Measurements from ENCODE around the gene FKBP1B.
"Not testable (repeated sequence)": the region's sequence is repeated elsewhere in the genome, so short reads cannot be mapped to it uniquely, and the experiment has no call there.

Gene FKBP1B

DNA sequence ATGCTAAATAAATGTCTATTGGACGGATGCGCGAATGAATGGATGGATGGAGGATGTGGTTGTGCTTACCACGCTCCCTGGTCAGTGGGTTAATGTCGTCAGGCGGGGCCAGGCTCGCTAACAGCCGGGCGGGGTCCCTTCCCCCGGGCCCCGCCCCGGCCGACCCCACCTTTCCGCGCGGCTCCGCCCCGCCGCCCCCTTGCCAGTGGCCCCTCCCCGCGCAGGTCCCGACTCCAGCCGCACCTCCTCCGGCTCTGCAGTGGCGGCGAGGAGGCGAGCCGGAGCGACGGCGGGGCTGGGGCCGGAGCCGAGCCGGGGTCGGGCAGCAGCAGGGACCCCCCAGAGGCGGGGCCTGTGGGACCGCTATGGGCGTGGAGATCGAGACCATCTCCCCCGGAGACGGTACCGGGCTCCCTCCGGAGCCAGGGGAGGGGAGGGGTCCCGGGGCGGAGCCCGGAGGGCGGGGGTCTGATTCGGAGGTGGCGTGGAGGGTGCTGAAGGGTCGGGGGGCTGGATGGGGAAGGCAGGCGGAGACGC lies at the start of gene FKBP1B:
FKBP1B (plus strand) TSS at position 257 of the 537 bp plus-strand sequence; CDS start at position 366, 109 bp downstream.
- DNase-seq (peak; percentile 73), ATAC-seq (peak; percentile 35)
- Mint-ChIP-seq H3K36me3 (ENCODE audit: low read depth) (peaks cover 3% of the 10 kb centered on the region), H3K27me3 (peaks cover 14% of the 10 kb centered on the region), H3K9me3 (no peaks in the 10 kb centered on the region), H3K27ac (no peak within 1 kb of the TSS), H3K4me1 (peaks cover 23% of the 10 kb centered on the region), H3K4me3 (no peak within 1 kb of the TSS)

DNA sequence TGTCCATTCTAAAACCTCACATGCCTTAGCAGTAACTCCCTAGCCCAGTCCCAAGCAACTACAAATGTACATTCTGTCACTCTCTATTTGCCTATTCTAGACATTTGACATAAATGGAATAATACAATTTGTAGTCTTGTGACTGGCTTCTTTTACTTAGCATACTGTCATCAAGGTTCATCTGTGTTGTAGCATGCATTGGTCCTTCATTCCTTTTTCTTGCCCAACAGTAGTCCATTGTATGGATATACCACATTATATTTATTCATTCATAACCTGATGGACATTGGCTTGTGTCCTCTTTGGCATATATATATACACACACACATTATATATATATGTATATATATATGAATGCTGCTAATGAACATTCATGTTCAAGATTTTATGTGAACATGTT lies 41.8 kb upstream of the FKBP1B start:
- H3K4me1 Mint-ChIP-seq: peaks cover 5% of the 10 kb centered on the region
- no peaks in the 10 kb centered on the region for H3K9me3 Mint-ChIP-seq
- peaks cover 25% of the 10 kb centered on the region for H3K27me3 Mint-ChIP-seq
- ATAC-seq (no peak), DNase-seq (no peak)
- H3K36me3 Mint-ChIP-seq (ENCODE audit: low read depth): no peaks in the 10 kb centered on the region
- H3K27ac Mint-ChIP-seq: no peak overlapping the region
- H3K4me3 Mint-ChIP-seq: no peak overlapping the region

DNA sequence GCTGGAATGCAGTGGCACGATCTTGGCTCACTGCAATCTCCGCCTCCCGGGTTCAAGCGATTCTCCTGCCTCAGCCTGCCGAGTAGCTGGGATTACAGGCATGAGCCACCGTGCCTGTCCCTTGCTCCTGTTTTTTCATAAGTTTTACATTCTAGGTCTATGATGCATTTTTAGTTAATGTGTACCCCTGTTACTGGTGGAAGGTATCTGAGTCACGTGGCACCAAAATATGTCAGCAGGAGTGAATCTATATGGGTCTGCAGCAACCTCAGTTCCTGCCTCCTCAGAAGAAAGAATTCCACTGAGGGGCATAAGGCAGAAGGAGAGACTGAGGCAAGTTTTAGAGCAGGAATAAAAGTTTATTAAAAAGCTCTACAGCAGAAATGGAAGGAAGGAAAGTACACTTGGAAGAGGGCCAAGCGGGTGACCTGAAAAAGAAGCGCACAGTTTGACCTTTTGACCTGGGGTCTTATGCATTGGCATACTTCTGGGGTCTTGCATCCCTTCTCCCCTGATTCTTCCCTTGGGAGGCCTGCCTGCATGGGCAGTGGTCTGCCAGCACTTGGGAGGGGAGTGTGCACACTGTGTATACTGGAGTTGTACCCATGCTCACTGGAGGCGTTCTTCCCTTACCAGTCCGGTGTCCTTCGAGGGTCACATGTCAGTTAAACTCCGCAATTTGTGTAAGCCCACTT lies 40.7 kb upstream of the FKBP1B start:
- Mint-ChIP-seq H3K4me3 (no peak overlapping the region), H3K36me3 (ENCODE audit: low read depth) (no peaks in the 10 kb centered on the region)

DNA sequence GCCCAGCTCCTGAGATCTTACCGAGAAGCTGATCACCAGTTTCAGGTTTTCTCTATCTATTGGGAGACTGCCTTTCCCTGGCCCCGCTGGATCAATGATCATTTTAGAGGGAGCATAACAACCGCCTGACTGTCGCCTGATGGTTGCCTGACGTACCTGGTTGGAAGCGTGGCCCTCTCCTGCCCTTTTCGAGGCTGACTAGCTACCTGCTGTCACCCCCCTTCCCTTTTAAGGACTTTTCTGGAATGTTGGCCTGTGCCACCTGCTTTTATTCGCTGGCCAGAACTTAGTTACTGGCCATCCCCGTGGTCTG lies 40.2 kb upstream of the FKBP1B start:
- Mint-ChIP-seq H3K36me3 (ENCODE audit: low read depth) (no peaks in the 10 kb centered on the region), H3K4me3 (no peak overlapping the region), H3K27me3 (peaks cover 25% of the 10 kb centered on the region), H3K27ac (no peak overlapping the region), H3K4me1 (peaks cover 5% of the 10 kb centered on the region), H3K9me3 (no peaks in the 10 kb centered on the region)
- DNase-seq: no peak
- ATAC-seq: no peak

More for the DNA sequence above, 40.7 kb upstream of the FKBP1B start:
- DNase-seq: no peak
- no peaks in the 10 kb centered on the region for H3K9me3 Mint-ChIP-seq
- H3K27me3 Mint-ChIP-seq: peaks cover 25% of the 10 kb centered on the region
- no peak for ATAC-seq
- peaks cover 5% of the 10 kb centered on the region for H3K4me1 Mint-ChIP-seq
- no peak overlapping the region for H3K27ac Mint-ChIP-seq

DNA sequence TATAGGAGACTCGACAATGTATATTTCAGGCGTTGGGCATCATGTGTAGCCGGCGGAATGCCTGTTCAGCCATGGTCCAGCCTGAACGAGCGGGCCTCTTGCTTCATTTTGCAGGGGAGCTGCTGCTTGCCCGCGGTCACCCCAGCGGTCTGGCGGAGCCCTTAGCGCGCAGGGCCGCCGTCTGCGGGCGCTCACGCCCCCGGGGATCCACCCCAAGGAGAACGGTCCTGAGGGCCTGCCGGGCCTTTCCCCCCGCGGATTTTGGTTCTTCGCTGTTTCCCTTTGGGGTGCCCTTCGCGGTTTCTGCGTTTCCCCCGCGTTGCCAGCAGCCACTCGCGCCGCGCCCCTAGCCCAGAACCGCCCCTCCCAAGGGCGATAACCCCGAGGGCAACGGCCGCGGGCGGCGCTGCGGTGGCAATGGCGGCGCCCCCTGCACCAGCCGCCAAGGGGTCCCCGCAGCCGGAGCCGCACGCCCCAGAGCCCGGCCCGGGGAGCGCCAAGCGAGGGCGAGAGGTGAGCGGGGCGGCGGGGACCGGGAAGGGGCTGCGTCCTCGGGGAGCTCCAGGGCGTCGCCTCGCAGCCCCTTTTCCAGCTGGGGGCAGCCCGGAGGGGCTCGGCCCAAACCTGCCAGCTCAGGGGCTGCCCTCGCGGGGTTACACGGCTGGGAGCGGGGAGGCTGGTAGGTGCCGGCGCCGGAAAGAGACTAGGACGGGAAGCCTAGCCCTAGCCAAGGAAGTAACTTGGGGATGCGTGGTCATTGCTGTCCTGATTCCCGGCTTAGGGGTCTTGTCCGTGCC lies 39.7 kb upstream of the FKBP1B start, which contains the start of gene MFSD2B:
MFSD2B (plus strand) TSS at position 406 of the 797 bp plus-strand sequence; CDS start at position 418, 12 bp downstream.
- Mint-ChIP-seq H3K36me3 (ENCODE audit: low read depth) (no peaks in the 10 kb centered on the region), H3K27ac (no peak within 1 kb of the TSS), H3K9me3 (no peaks in the 10 kb centered on the region), H3K4me3 (peak within 1 kb of the TSS; percentile 25), H3K27me3 (peaks cover 25% of the 10 kb centered on the region), H3K4me1 (peaks cover 5% of the 10 kb centered on the region)
- no peak for ATAC-seq
- DNase-seq: no peak

DNA sequence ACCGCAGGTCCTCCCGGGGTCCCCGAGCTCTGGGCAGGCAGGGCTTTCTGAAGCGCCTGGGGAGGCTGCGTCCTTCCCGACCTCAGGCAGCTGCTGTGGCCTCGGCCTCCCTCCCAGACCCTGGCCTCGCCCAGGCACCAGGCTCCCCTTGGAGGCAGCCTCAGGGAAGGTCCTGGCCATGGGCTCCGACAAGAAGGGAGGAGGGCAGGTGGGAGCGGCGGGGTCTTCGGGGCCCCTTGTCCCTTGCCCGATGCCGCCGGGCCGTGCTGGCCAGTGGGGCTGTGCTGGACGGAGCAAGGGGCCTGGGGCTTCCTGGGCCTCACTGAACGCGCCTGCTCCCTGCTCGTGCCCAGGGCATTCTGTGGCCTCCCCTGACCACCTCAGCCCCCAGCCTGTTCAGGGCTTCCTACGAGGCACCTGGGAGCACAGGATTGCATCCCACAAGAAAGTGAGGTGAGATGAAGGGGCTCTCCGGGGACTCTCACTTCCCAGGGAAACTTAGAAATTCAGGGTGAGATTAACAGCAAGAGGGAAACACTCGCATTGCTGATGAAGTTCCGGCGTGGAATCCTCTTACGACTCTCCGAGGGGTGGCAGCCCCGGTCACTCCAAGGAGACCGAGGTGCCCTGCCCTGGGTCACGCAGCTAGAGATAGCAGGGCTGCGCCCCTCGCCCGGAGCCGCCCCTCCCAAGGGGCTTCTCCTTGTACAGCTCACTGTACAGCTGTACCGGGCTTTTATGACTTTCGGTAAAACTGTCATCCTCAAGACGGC lies 38.9 kb upstream of the FKBP1B start:
- Mint-ChIP-seq H3K27ac (no peak overlapping the region), H3K27me3 (peaks cover 25% of the 10 kb centered on the region), H3K36me3 (ENCODE audit: low read depth) (no peaks in the 10 kb centered on the region), H3K4me3 (peak overlapping the region; percentile 25), H3K9me3 (no peaks in the 10 kb centered on the region), H3K4me1 (peaks cover 5% of the 10 kb centered on the region)
- ATAC-seq: peak; percentile 34
- DNase-seq: no peak

DNA sequence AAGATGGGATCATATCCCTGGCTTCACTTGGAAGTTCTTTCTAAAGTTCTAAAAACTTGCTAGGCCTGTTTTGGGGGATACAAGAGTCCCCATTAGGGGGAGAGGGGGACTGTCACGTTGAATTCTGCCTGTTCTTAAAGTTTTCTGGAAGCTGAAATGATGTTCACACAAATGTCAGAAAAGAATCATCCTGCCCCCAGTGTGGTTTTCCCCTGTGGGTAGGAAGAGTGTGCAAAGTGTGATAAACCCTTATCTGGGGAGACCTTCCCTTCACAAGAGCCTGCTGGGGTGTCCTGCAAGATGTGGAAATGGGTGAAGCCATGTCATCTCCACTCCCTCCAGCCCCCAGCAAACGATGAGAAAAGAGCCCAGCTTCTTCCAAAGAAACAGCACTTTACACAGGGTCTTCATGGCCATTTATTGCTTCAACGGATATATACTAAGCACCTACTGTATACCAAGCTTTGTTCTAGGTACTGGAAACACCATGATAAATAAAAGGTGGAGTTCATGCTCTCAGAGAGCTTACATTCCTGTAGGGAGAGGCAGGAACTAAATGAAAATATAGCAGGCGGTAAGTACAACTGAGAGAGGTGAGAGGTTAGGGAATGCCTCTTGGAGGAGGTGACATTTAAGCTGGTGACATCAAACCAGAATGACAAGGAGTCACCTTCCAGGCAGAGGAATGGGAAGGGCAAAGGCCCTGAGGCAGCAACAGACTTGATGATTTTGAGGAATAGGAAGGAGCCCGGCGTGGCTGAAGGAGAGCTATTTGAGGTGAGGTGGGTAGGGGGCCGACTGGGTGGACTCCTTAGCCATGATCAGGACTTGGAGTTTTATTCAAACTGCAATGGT lies 38.1 kb upstream of the FKBP1B start:
- Mint-ChIP-seq H3K27me3 (peaks cover 25% of the 10 kb centered on the region), H3K27ac (no peak overlapping the region), H3K36me3 (ENCODE audit: low read depth) (no peaks in the 10 kb centered on the region), H3K9me3 (no peaks in the 10 kb centered on the region), H3K4me1 (peaks cover 5% of the 10 kb centered on the region), H3K4me3 (peak overlapping the region; percentile 25)
- ATAC-seq (peak; percentile 50), DNase-seq (no peak)

DNA sequence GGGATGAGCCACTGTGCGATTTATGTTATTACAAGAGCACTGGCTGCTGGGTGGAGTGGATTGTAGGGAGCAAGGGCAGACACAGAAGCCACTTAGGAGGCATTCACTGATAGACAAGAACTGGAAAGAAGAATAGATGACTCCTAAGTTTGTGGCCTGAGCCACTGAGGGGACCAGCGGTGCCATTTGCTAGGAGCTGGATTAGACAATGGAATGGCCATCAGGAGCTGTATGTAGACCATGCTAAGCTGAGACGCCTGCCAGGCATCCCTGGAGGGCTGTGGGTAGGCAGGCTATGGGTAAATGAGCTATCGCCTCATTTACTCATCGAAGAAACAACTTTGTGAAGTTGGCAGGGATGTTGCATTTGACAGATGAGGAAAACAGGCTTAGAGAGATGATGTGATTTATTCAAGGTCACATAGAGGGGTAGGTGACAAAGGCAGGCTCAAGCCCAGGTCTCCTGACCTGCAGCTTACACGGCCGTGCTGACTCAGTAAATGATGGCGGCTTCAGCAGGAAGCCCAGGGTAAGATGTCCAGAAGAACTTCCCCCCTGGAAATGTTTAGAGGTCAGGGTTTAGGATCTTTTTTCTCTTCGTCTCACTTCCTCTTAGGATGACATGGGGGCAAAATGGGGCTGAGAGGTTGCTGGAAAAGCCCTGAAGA lies 36.9 kb upstream of the FKBP1B start:
- no peak overlapping the region for H3K27ac Mint-ChIP-seq
- DNase-seq (no peak), ATAC-seq (no peak)
- H3K4me3 Mint-ChIP-seq: no peak overlapping the region
- peaks cover 5% of the 10 kb centered on the region for H3K4me1 Mint-ChIP-seq
- peaks cover 25% of the 10 kb centered on the region for H3K27me3 Mint-ChIP-seq
- H3K36me3 Mint-ChIP-seq (ENCODE audit: low read depth): no peaks in the 10 kb centered on the region
- H3K9me3 Mint-ChIP-seq: no peaks in the 10 kb centered on the region

DNA sequence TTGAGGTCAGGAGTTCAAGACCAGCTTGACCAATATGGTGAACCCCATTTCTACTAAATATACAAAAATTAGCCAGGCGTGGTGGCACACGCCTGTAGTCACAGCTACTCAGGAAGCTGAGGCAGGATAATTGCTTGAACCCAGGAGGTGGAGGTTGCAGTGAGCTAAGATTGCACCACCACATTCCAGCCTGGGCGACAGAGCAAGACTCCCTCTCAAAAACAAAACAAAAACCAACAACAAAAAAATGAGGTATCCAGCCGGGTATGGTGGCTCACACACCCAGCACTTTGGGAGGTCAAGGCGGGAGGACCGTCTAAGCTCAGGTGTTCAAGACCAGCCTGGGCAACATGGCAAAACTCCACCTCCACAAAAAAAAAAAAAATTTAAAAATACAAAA lies 34.6 kb upstream of the FKBP1B start:
- not testable (repeated sequence) for H3K9me3 Mint-ChIP-seq; H3K27ac Mint-ChIP-seq; H3K4me1 Mint-ChIP-seq; H3K36me3 Mint-ChIP-seq (ENCODE audit: low read depth); H3K4me3 Mint-ChIP-seq; DNase-seq; ATAC-seq
- H3K27me3 Mint-ChIP-seq: peaks cover 14% of the 10 kb centered on the region

DNA sequence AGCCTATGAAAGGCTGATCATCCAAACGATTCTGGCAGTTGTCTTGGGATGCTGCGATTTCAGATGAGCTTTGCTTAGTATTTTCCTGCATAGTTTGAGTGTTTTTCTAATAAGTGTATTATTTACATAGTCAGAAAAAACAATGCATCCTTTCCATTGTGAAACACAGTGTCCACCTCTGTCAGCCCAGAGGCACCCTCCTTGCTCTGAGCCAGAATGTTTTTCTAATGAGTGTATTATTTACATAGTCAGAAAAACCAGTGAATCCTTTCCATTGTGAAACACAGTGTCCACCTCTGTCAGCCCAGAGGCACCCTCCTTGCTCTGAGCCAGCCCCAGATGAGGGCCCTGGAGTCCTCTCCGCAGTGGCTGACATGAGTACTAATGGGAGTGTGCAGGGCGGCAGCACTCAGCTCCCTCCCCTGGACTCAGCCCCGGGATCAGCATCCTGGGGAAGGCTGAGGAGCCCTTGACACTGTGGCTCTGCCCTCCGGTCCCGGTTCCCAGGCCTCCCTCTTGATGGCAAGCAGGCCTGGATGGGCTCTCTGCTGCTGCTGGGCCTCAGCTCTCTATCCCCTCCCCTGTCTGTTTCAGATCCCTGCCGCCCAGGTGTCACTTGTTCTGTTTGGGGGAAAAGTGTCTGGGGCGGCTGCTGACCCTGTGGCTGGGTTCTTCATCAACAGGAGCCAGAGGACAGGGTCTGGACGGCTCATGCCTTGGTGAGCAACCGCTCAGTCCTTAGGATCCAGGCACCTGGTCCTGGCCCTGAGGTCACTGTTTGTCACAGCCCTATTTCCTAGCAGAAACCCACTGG lies 33.8 kb upstream of the FKBP1B start:
- no peak overlapping the region for H3K27ac Mint-ChIP-seq
- peaks cover 5% of the 10 kb centered on the region for H3K4me1 Mint-ChIP-seq
- ATAC-seq (no peak), DNase-seq (no peak)
- H3K9me3 Mint-ChIP-seq: no peaks in the 10 kb centered on the region
- no peak overlapping the region for H3K4me3 Mint-ChIP-seq
- peaks cover 13% of the 10 kb centered on the region for H3K27me3 Mint-ChIP-seq
- no peaks in the 10 kb centered on the region for H3K36me3 Mint-ChIP-seq (ENCODE audit: low read depth)

DNA sequence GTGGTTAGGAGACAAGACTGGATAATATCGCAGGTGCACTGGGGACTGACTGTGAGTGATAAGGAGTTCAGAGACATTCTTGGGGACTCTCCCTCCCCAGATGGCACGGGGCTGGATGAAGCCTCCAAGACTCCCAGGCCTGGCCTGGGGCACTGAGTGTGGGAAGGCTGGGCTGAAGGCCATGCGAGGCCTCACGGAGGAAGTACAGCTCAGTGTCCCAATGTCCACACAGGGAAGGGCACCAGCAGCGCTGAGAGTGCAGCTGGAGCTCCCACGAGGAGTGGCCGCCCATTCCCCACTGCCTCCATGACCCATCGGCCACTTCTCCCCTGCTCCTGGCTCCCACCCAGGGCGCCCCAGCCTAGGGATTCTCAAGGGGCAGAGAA lies 33.2 kb upstream of the FKBP1B start:
- Mint-ChIP-seq H3K4me3 (no peak overlapping the region), H3K4me1 (peaks cover 2% of the 10 kb centered on the region), H3K36me3 (ENCODE audit: low read depth) (no peaks in the 10 kb centered on the region), H3K27ac (no peak overlapping the region), H3K9me3 (no peaks in the 10 kb centered on the region), H3K27me3 (peaks cover 7% of the 10 kb centered on the region)
- ATAC-seq: no peak
- DNase-seq: no peak

DNA sequence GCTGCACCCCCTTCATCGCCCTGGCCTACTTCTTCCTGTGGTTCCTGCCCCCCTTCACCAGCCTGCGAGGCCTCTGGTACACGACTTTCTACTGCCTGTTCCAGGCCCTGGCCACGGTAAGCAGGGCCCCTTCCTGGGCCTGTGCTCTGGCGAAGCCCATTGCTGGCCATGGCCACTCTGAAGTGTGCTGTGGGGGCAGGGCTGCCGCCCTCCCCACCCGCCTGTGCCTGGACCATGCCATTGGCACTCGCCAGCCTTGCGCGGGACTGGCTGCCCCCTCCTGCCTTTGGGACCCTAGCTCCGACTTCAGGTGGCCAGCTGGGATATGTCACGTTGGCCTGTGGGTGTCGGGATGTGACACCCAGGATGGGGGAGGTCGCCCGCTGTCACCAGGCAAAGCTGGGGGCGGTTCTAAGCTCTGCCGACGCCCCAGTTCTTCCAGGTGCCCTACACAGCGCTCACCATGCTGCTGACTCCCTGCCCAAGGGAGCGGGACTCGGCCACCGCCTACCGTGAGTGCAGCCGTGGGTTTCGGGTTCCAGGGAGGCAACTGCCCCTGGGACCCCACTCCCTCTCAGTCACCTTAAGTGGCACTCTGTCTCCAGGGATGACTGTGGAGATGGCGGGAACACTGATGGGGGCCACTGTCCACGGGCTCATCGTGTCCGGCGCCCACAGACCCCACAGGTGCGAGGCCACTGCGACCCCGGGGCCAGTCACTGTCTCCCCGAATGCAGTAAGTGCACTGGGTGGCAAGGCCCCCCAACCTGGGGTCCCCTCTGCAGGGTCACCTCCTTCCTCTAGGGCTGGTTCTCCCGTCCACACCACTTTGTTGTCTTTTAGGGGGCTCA lies 32.5 kb upstream of the FKBP1B start:
- no peak for ATAC-seq
- H3K27ac Mint-ChIP-seq: no peak overlapping the region

More for the DNA sequence above, 32.5 kb upstream of the FKBP1B start:
- Mint-ChIP-seq H3K9me3 (no peaks in the 10 kb centered on the region), H3K4me3 (no peak overlapping the region), H3K4me1 (no peaks in the 10 kb centered on the region), H3K36me3 (ENCODE audit: low read depth) (no peaks in the 10 kb centered on the region), H3K27me3 (no peaks in the 10 kb centered on the region)
- no peak for DNase-seq

Data from activated naive CD8-positive, alpha-beta T cell treated with anti-CD3 and anti-CD28 coated beads, Interleukin-2, amount 50 U/mL, for 24 hours (primary cell).